Skeletal muscle satellite cell (primary cell): ENCODE measurements around the gene MDH2.
"Not testable (repeated sequence)": the region's sequence is repeated elsewhere in the genome, so short reads cannot be mapped to it uniquely, and the experiment has no call there.

Experiments used
- H3K27me3 ChIP-seq: 2 replicates; pipeline ENCODE4 v1.7.0; 2013; ENCODE audit warnings: low read length; ENCODE audit not compliant: control insufficient read depth, insufficient read depth
- H3K36me3 ChIP-seq: 2 replicates; pipeline ENCODE4 v1.7.0; 2013; ENCODE audit warnings: mild to moderate bottlenecking, control low read depth, low read length; ENCODE audit not compliant: insufficient read depth
- H3K4me1 ChIP-seq: 2 replicates; pipeline ENCODE4 v1.7.0; 2013; ENCODE audit warnings: low read length; ENCODE audit not compliant: control insufficient read depth, insufficient read depth
- H3K4me2 ChIP-seq: 2 replicates; pipeline ENCODE4 v1.7.0; 2013; ENCODE audit warnings: mild to moderate bottlenecking, low read length
- H3K4me3 ChIP-seq: 2 replicates; pipeline ENCODE4 v1.7.0; 2013; ENCODE audit warnings: low read length
- H3K9ac ChIP-seq: 2 replicates; pipeline ENCODE4 v1.7.0; 2013; ENCODE audit warnings: mild to moderate bottlenecking, low read depth, low read length, moderate library complexity
- H3K9me3 ChIP-seq: replicated peaks from 2 replicates; pipeline ENCODE4 v1.7.0; 2013; ENCODE audit warnings: mild to moderate bottlenecking, control low read depth, low read length

The MDH2 gene

GRCh38 chr7:76018520-76018919, 29.4 kb upstream of the MDH2 start:
- H3K27me3 ChIP-seq, H3K4me2 ChIP-seq, H3K9ac ChIP-seq, H3K4me1 ChIP-seq, H3K4me3 ChIP-seq, H3K9me3 ChIP-seq: not testable (repeated sequence)
- peaks cover 19% of the 10 kb centered on the region for H3K36me3 ChIP-seq

- H3K4me2 ChIP-seq, result no peak overlapping the region
- no peak overlapping the region for H3K9ac ChIP-seq
- no peak overlapping the region for H3K4me3 ChIP-seq
- no peaks in the 10 kb centered on the region for H3K9me3 ChIP-seq
- H3K4me1 ChIP-seq, result no peaks in the 10 kb centered on the region
- no peaks in the 10 kb centered on the region for H3K27me3 ChIP-seq
- H3K36me3 ChIP-seq, result peaks cover 19% of the 10 kb centered on the region
These were observed 27.7 kb upstream of the MDH2 start for GRCh38 chr7:76020031-76020714.

DNA sequence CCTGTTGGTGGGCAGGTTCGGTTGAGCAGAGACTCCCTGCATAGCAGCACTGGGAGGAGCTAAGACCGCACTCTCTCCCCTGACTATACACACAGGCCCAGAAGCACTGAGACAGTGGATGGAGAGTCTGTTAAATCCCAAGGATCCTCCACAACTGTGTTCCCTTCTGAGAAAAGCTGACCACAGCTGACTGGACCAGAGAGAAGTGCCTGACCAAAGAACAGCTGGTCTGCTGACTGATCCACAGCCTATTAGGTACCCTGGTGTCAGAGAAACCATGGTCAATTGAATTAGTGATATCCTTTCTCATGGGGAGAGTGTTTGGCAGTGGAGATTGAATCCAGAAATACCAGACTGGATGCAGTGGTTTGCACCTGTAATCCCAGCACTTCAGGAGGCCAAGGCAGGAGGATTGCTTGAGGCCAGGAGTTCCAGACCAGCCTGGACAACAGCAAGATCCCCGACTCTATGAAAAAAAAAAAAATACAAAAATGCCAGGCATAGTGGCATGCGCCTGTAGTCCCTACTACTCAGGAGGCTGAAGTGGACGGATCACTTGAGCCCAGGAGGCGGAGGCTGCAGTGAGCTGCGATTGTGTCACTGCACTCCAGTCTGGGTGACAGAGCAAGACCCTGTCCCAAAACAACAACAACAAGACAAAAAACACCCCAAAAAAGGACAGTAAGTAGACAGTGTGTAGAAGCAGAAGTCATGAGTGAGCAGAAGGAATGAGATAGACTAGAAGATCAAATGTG, 25.7 kb upstream of the MDH2 start:
- no peak overlapping the region for H3K4me2 ChIP-seq
- H3K9me3 ChIP-seq, result no peaks in the 10 kb centered on the region
- H3K4me1 ChIP-seq, result no peaks in the 10 kb centered on the region
- no peaks in the 10 kb centered on the region for H3K27me3 ChIP-seq
- H3K4me3 ChIP-seq, result no peak overlapping the region
- H3K36me3 ChIP-seq, result peaks cover 17% of the 10 kb centered on the region
- H3K9ac ChIP-seq, result no peak overlapping the region

- no peaks in the 10 kb centered on the region for H3K9me3 ChIP-seq
- H3K4me2 ChIP-seq, result no peak overlapping the region
- H3K4me3 ChIP-seq, result no peak overlapping the region
- no peak overlapping the region for H3K9ac ChIP-seq
- H3K4me1 ChIP-seq, result no peaks in the 10 kb centered on the region
- no peaks in the 10 kb centered on the region for H3K27me3 ChIP-seq
- peaks cover 17% of the 10 kb centered on the region for H3K36me3 ChIP-seq
These were observed 24.9 kb upstream of the MDH2 start for GRCh38 chr7:76023002-76023401.

GRCh38 chr7:76029682-76030081, 18.2 kb upstream of the MDH2 start:
- not testable (repeated sequence) for H3K4me3 ChIP-seq, H3K4me2 ChIP-seq, H3K9me3 ChIP-seq, H3K27me3 ChIP-seq, H3K4me1 ChIP-seq, H3K36me3 ChIP-seq, H3K9ac ChIP-seq

DNA sequence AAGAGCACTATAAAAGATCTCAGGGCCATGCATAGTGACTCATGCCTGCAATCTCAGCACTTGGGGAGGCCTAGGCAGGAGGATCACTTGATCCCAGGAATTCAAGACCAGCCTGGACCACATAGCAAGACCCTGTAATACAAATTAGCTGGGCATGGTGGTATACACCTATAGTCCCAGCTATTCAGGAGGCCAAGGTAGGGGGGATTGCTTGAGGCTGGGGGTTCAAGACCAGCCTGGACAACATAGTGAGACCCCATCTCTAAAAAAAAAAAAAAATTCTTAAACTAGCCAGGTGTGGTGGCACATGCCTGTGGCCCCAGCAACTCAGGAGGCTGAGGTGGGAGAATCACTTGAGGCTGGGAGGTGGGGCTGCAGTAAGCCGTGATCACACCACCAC, 15.9 kb upstream of the MDH2 start:
- H3K4me2 ChIP-seq, result no peak overlapping the region
- no peak overlapping the region for H3K9ac ChIP-seq
- peaks cover under 1% of the 10 kb centered on the region for H3K4me1 ChIP-seq
- no peak overlapping the region for H3K4me3 ChIP-seq
- H3K9me3 ChIP-seq, result no peaks in the 10 kb centered on the region
- H3K27me3 ChIP-seq, result no peaks in the 10 kb centered on the region
- H3K36me3 ChIP-seq, result peaks cover 6% of the 10 kb centered on the region

- Histone ChIP-seq H3K27me3 (no peaks in the 10 kb centered on the region), H3K4me3 (no peak overlapping the region), H3K4me1 (peaks cover 7% of the 10 kb centered on the region), H3K36me3 (no peaks in the 10 kb centered on the region), H3K9ac (no peak overlapping the region), H3K4me2 (no peak overlapping the region), H3K9me3 (no peaks in the 10 kb centered on the region)
These were observed 10.6 kb upstream of the MDH2 start for GRCh38 chr7:76037310-76037709.

GRCh38 chr7:76040126-76040525, 7.8 kb upstream of the MDH2 start:
- Histone ChIP-seq H3K4me2 (no peak overlapping the region), H3K9ac (no peak overlapping the region), H3K4me3 (no peak overlapping the region), H3K4me1 (peaks cover 7% of the 10 kb centered on the region), H3K36me3 (no peaks in the 10 kb centered on the region), H3K27me3 (no peaks in the 10 kb centered on the region), H3K9me3 (no peaks in the 10 kb centered on the region)

DNA sequence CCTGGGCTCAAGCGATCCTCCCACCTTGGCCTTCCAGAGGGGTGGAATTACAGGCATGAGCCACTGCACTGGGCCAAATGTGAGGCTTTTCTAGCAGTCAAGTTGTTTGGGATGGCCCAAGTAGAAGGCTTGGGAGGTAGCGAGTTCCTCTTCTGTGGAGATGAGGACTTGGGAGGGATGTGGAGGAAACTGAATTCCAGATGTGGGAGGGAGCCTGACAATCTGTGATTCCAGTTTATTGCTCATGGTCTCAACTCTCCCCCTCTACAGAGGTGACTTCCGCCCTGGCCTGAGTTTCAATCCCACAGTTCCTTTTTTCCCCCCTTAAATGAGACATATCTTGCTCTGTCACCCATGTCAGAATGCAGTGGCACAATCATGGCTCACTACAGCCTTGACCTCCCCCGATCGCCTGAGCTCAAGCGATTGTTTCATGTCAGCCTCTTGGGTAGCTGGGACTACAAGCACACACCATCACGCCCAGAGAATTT, 3.5 kb upstream of the MDH2 start:
- Histone ChIP-seq H3K4me3 (no peak overlapping the region), H3K27me3 (no peaks in the 10 kb centered on the region), H3K9ac (no peak overlapping the region), H3K4me1 (peaks cover 5% of the 10 kb centered on the region), H3K9me3 (no peaks in the 10 kb centered on the region), H3K4me2 (no peak overlapping the region), H3K36me3 (no peaks in the 10 kb centered on the region)

DNA sequence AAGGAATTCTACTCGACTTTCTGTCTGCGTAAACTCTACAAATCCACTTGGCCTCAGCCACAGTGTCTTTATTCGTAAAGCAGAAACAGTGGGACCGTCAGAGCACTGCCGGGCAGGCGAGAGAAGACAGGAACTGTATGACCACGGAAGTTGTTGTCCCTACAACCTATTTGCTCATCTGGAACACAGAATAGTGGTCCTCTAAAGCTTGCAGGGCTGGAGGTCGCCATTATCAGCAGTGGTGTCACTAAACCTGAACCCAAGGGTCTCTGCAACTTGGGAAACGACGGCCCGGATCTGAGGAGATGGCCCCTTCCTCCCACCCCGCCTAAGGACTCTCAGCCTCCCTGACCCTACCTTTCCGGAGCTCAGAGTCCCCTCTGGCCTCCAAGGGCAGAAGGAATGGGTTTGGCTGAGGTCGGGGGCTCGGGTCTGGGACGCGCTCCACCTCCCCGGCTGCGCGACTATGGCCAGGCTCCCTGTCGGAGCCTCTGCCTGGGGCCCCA, 548 bp upstream of the MDH2 start:
- Histone ChIP-seq H3K4me3 (peak overlapping the region; percentile 99), H3K27me3 (no peaks in the 10 kb centered on the region), H3K4me1 (peaks cover 5% of the 10 kb centered on the region), H3K9ac (peak overlapping the region; percentile 99), H3K4me2 (peak overlapping the region; percentile 84), H3K36me3 (peaks cover 11% of the 10 kb centered on the region), H3K9me3 (no peaks in the 10 kb centered on the region)

DNA sequence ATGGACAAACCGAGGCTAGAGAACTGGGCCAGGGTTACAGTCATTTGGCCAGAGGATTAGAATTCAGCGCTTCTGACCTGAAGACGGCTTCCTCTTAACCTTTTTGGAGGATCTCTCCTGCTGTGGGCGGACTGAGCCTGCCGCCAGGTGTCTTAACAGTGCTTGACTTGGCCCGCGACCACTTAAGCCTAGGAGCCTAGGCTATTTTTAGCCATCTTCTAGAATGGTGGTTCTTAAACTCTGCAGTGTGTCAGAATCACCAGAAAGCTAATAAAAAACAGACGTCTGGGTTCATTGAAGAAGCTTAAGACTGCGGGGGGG, 722 bp downstream of the MDH2 start:
- Histone ChIP-seq H3K4me1 (peaks cover 7% of the 10 kb centered on the region), H3K9ac (peak overlapping the region; percentile 99), H3K4me2 (peak overlapping the region; percentile 76), H3K36me3 (peaks cover 11% of the 10 kb centered on the region), H3K4me3 (peak overlapping the region; percentile 99), H3K9me3 (no peaks in the 10 kb centered on the region), H3K27me3 (no peaks in the 10 kb centered on the region)

- peak overlapping the region; percentile 76 for H3K4me2 ChIP-seq
- peaks cover 11% of the 10 kb centered on the region for H3K36me3 ChIP-seq
- H3K9ac ChIP-seq, result peak overlapping the region; percentile 99
- no peaks in the 10 kb centered on the region for H3K27me3 ChIP-seq
- no peaks in the 10 kb centered on the region for H3K9me3 ChIP-seq
- H3K4me1 ChIP-seq, result peaks cover 13% of the 10 kb centered on the region
- peak overlapping the region; percentile 99 for H3K4me3 ChIP-seq
These were observed 1.4 kb downstream of the MDH2 start for GRCh38 chr7:76049295-76049694.
